KMS-11 (cell line): ENCODE measurements around the gene SEPTIN5.

ENCODE experiments used
- H2AFZ ChIP-seq: fragments of 200-600 bp; sonication (generic); 2 replicates; pipeline ENCODE4 v1.6.1; 2016; ENCODE audit warnings: antibody characterized with exemption, mixed run types, low read depth
- H3K27ac ChIP-seq: fragments of 200-600 bp; sonication (generic); 2 replicates; pipeline ENCODE4 v1.6.1; 2016; ENCODE audit warnings: mild to moderate bottlenecking, mixed run types
- H3K27me3 ChIP-seq: fragments of 200-600 bp; sonication (generic); 2 replicates; pipeline ENCODE4 v1.6.1; 2017; ENCODE audit warnings: mild to moderate bottlenecking, low read depth, mixed run types, moderate library complexity; ENCODE audit not compliant: insufficient read depth
- H3K36me3 ChIP-seq: fragments of 200-600 bp; sonication (generic); 2 replicates; pipeline ENCODE4 v1.6.1; 2017; ENCODE audit warnings: mild to moderate bottlenecking, mixed run types; ENCODE audit not compliant: insufficient read depth
- H3K4me1 ChIP-seq: fragments of 200-600 bp; sonication (generic); 2 replicates; pipeline ENCODE4 v1.6.1; 2016; ENCODE audit warnings: mild to moderate bottlenecking, low read depth, mixed run types; ENCODE audit not compliant: poor library complexity, severe bottlenecking
- H3K4me2 ChIP-seq: fragments of 200-600 bp; sonication (generic); 2 replicates; pipeline ENCODE4 v1.7.0; 2016; ENCODE audit warnings: mild to moderate bottlenecking, mixed run types
- H3K4me3 ChIP-seq: fragments of 200-600 bp; sonication (generic); IDR thresholded peaks from 2 replicates; pipeline ENCODE4 v1.6.1; 2017; ENCODE audit warnings: low read depth, low read length, mixed read lengths; ENCODE audit not compliant: insufficient read depth
- H3K79me2 ChIP-seq: fragments of 200-600 bp; sonication (generic); 2 replicates; pipeline ENCODE4 v1.6.1; 2016; ENCODE audit warnings: low read depth, mixed run types; ENCODE audit not compliant: insufficient read depth
- H3K9ac ChIP-seq: fragments of 200-600 bp; sonication (generic); 2 replicates; pipeline ENCODE4 v1.6.1; 2016; ENCODE audit warnings: mild to moderate bottlenecking, mixed run types
- H4K20me1 ChIP-seq: fragments of 200-600 bp; sonication (generic); 2 replicates; pipeline ENCODE4 v1.6.1; 2016; ENCODE audit warnings: mild to moderate bottlenecking, mixed run types; ENCODE audit not compliant: insufficient read depth
- TF ChIP-seq, protein P1 (sequence below): fragments of 200-600 bp; sonication (generic); conservative IDR thresholded peaks from 2 replicates; pipeline ENCODE4 v1.6.1; 2017; ENCODE audit warnings: low read depth, mild to moderate bottlenecking, antibody characterized with exemption, low read length, moderate library complexity, mixed read lengths

SEPTIN5 gene

DNA sequence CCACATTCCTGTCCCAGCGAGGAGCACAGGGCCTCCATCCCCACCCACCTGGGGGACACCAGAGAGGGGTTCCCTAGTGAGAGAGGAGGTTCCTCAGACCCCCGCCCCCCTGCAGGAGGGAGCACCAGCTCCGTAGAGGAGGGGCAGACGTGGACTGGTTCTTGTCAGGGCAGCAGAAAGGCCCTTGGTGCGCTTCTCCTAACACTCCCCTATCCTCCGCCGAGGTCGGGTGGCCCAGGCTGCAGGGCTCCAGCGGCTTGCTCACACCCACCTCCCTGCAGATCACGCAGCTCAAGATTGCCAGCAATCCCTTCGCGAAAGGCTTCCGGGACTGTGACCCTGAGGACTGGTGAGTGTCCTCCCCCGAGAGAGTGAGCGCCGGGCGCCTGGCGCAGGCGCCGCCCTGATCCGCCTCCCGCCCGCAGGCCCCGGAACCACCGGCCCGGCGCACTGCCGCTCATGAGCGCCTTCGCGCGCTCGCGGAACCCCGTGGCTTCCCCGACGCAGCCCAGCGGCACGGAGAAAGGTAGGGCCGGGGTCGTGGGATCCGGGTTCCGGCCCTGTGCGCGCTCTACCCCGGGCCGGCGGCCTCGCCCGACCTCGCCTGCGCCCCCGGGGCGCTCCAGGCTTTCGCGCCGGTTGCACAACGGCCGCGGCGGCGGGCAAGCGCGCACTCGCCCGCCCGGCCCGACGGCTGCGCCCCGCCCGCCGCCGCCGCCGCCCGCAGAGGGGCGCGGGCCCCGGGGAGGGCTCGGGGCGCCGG, 51.4 kb downstream of the SEPTIN5 start:
- Histone ChIP-seq H3K4me1 (no peaks in the 10 kb centered on the region), H3K27me3 (peaks cover 36% of the 10 kb centered on the region; the same call in 1 of the 2 replicates), H3K9ac (no peak overlapping the region), H3K4me2 (no peak overlapping the region), H3K36me3 (no peaks in the 10 kb centered on the region), H3K79me2 (no peaks in the 10 kb centered on the region), H3K27ac (no peak overlapping the region), H4K20me1 (no peaks in the 10 kb centered on the region), H3K4me3 (no peak overlapping the region), H2AFZ (no peak overlapping the region)
- TF ChIP-seq, protein P1, sequence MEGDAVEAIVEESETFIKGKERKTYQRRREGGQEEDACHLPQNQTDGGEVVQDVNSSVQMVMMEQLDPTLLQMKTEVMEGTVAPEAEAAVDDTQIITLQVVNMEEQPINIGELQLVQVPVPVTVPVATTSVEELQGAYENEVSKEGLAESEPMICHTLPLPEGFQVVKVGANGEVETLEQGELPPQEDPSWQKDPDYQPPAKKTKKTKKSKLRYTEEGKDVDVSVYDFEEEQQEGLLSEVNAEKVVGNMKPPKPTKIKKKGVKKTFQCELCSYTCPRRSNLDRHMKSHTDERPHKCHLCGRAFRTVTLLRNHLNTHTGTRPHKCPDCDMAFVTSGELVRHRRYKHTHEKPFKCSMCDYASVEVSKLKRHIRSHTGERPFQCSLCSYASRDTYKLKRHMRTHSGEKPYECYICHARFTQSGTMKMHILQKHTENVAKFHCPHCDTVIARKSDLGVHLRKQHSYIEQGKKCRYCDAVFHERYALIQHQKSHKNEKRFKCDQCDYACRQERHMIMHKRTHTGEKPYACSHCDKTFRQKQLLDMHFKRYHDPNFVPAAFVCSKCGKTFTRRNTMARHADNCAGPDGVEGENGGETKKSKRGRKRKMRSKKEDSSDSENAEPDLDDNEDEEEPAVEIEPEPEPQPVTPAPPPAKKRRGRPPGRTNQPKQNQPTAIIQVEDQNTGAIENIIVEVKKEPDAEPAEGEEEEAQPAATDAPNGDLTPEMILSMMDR = no peak

DNA sequence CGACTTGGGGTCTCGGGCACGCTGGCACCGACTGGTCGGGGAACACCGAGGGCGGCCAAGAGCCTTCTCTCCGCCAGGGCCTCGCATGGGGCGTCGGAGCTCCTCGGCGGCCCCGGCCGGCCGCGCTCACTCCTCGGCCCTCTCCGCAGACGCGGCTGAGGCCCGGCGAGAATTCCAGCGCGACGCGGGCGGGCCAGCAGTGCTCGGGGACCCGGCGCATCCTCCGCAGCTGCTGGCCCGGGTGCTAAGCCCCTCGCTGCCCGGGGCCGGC, 51.9 kb downstream of the SEPTIN5 start:
- Histone ChIP-seq H4K20me1 (no peaks in the 10 kb centered on the region), H2AFZ (no peak overlapping the region), H3K27me3 (peaks cover 36% of the 10 kb centered on the region; the same call in 1 of the 2 replicates), H3K36me3 (no peaks in the 10 kb centered on the region), H3K9ac (no peak overlapping the region), H3K27ac (no peak overlapping the region), H3K79me2 (no peaks in the 10 kb centered on the region), H3K4me3 (no peak overlapping the region), H3K4me2 (no peak overlapping the region), H3K4me1 (no peaks in the 10 kb centered on the region)
- TF ChIP-seq, protein P1 = no peak

DNA sequence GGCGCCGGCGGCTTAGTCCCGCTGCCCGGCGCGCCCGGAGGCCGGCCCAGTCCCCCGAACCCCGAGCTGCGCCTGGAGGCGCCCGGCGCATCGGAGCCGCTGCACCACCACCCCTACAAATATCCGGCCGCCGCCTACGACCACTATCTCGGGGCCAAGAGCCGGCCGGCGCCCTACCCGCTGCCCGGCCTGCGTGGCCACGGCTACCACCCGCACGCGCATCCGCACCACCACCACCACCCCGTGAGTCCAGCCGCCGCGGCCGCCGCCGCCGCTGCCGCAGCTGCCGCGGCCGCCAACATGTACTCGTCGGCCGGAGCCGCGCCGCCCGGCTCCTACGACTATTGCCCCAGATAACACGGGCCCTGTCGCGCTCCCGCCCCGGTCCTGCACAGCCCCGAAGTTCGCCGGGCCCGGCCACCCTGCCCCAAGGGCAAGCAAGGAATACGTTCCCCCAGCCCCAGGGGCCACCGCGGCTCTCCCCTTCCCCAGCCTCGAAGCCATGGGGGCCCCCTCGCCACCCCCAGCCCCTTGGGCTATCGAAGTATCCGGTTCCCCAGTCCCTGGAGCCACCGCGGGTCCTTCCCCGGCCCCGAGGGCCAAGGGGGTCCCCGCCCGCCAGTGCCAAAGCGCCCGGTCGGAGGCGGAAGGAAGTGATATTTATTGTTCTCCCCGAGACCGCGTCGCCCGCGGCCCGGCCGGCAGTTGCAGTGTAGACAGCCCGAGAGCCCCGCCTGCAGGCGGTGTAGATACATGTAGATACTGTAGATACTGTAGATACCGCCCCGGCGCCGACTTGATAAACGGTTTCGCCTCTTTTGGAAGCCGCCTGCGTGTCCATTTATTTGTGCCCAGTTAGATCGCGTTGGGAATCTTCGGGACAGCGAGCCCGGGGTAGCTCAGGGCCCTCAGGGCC, 52.5 kb downstream of the SEPTIN5 start:
- H3K4me2 ChIP-seq = no peak overlapping the region
- H3K27ac ChIP-seq = no peak overlapping the region
- H3K36me3 ChIP-seq = no peaks in the 10 kb centered on the region
- H3K4me1 ChIP-seq = no peaks in the 10 kb centered on the region
- no peak overlapping the region for H2AFZ ChIP-seq
- H4K20me1 ChIP-seq = no peaks in the 10 kb centered on the region
- no peaks in the 10 kb centered on the region for H3K79me2 ChIP-seq
- H3K4me3 ChIP-seq = no peak overlapping the region
- H3K9ac ChIP-seq = no peak overlapping the region
- peaks cover 42% of the 10 kb centered on the region; the same call in 1 of the 2 replicates for H3K27me3 ChIP-seq
- TF ChIP-seq, protein P1 = no peak

DNA sequence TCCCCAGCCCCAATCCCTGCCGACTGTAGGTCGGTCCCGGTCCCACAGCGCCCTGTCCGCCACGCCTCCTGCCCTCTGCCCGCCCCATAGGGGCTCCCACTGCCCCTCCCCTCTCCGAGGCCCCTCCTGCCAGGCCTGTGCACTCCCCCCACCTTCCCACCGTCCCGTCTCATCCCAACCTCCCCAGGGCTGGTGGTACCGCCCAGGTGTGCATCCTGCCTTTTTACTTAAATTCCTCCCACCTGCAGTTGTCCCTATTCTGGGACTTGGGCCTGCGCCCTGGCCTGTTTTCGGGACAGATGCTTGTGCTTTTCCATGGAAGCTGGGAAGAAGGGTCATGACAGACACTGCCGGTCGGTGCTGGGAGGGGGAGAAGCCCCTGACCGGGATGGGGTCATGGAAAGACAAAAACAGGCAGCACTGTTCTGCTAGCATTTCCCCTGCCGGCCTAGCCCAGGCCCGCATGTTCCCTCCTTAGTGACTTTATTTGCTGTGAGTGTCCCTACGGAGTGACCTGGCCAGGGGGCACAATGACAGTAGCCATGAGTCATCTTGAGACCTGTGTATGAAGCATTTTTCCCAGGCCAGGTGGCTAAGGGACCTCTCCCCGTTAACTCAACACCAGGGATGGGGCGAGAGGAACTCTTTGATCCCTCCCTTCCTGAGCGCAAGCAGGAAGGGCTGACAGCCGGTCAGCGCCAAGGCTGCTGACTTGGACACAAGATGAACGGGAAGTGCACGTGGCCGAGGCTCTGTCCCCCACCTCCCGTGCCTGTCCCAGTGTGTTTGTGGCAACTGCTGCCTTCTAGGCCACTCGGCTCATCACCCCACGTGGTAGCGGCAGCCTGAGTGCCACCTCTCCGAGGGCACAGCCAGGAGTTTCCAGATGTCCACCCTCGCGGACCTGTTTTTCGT, 53.4 kb downstream of the SEPTIN5 start:
- Histone ChIP-seq H2AFZ (no peak overlapping the region), H3K4me2 (no peak overlapping the region), H3K79me2 (no peaks in the 10 kb centered on the region), H3K9ac (no peak overlapping the region), H3K4me3 (no peak overlapping the region), H3K27ac (no peak overlapping the region), H4K20me1 (no peaks in the 10 kb centered on the region), H3K27me3 (peaks cover 51% of the 10 kb centered on the region; the same call in 1 of the 2 replicates), H3K4me1 (no peaks in the 10 kb centered on the region), H3K36me3 (no peaks in the 10 kb centered on the region)
- TF ChIP-seq, protein P1 = no peak
